CD4-positive, alpha-beta T cell treated with Interleukin-4 for 1 hour (primary cell): ENCODE data around the gene RAVER1.
"Not testable (repeated sequence)": the region's sequence is repeated elsewhere in the genome, so short reads cannot be mapped to it uniquely, and the experiment has no call there.

Source experiments
- DNase-seq, 2 donors: peaks; one replicate each; pipeline ENCODE4 v3.0.0-alpha.2; 2020 to 2022

Gene RAVER1

GRCh38 chr19:10339977-10340376 lies 6.6 kb upstream of the RAVER1 start:
- DNase-seq, result peak in 1 of 2 donors; percentile 16

DNA sequence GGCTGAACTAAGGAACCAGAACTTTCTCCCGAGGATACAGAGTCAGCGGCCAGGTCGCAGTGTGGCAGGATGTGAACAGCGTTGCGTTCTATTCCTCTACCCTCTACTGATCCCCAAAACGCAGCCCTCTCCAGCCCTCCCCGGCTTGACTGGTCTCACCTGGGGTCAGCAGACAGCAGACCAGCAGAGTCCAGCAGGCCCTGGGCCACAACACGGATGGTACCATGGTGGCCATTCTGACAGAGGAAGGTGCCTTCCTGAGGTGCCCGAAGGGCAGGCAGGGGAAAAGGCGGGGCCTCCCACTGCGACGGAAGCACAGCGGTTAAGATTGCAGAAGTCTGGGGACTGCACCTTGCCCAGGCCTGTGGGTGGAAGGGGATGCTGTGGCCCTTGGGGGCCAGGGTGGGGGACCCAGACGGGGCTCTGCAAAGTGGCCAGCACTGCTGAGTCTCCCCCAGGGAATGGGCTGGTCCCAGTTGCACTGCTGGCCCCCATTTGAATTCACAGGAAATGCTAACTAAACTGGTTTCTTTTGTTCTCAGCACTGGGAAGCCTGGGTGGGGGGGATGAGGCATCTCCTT lies 6.1 kb upstream of the RAVER1 start, which contains the start of gene ICAM3:
Gene ICAM3, minus strand, starts transcription at position 245 of the 581 bp plus-strand sequence. Its CDS starts 10 bp downstream, at position 235.
- peak; percentile 66 to 68 for DNase-seq

GRCh38 chr19:10338940-10339339 lies 5.6 kb upstream of the RAVER1 start:
- no peak for DNase-seq

DNA sequence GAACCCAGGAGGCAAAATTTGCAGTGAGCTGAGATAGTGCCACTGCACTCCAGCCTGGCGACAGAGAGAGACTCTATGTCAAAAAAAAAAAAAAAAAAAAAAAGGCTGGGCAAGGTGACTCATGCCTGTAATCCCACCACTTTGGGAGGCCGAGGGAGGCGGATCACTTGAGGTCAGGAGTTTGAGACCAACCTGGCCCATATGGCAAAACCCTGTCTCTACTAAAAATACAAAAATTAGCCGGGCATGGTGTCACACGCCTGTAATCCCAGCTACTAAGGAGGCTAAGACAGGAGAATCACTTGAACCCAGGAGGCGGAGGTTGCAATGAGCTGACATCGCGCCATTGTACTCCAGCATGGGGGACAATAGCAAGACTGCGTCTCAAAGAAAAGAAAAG lies 3.4 kb upstream of the RAVER1 start:
- DNase-seq, result not testable (repeated sequence)

GRCh38 chr19:10335352-10335985 lies 2.1 kb upstream of the RAVER1 start:
- no peak for DNase-seq

- DNase-seq, result peak; percentile 28 to 45
Measured at GRCh38 chr19:10334588-10335351, 1.4 kb upstream of the RAVER1 start.

DNA sequence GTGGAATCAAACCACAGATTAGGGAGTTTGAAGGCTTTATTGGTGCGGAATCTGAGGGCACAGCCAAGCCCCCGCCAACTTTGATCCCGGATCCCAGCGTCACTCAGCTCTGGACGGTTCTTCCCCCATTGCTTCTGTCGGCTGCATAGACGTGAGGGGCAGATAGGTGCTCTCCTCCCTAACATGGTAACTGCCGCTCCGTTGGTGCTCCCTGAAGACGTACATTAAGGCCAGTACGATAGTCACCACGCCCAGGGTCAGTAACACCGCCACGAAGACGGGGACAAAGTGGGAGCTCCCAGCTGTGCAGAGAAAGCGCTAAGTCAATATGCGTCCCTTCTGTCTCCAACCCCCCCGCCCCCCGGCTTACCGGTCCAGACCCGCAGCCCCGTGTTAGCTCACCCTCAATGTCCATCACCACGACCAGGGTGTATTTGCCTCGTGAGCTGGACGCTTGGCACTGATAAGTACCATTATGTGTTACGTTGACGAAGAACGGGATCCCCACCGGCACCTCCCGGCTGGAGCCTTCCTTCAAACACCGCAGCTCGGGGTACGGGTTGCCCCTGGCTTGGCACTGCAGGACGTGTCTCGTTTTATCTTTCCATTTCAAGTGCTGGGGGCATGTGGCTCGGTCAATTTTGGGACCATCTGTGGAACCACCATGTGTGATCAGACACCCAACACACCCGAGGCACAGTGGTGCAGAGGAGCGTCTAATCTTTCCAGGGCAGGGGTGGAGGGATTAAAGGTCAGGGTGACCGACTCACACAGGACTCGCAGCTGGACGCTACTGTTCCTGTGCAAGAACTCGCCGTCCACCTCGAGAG lies 644 bp upstream of the RAVER1 start:
- no peak for DNase-seq

- DNase-seq, result no peak
Measured at GRCh38 chr19:10332158-10332964, 968 bp downstream of the RAVER1 start.

GRCh38 chr19:10329555-10329954 lies 3.8 kb downstream of the RAVER1 start:
- no peak for DNase-seq

GRCh38 chr19:10328558-10329429 lies 4.5 kb downstream of the RAVER1 start:
- no peak for DNase-seq

DNA sequence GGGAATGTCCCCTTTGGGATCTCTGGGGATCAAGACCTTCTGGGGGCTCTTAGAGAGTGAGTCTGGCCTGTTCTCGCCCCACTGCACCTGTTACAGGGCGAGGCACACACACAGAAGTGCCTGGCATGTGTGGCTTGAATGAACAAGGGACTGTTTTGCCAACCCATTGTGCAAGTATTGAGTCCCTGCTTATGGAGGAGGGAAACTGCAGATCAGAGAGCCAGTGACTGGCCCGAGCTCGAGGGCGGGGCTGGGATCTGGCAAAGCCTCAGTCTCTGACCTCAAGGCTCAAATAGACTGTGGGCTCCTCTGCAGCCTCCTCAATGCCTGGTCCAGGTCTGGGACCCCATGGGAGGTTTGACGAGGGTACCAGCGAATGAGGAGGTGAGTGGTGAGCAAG lies 5.5 kb downstream of the RAVER1 start:
- DNase-seq, result no peak

- DNase-seq, result no peak
Measured at GRCh38 chr19:10325732-10326131, 7.6 kb downstream of the RAVER1 start.

- DNase-seq, result no peak
Measured at GRCh38 chr19:10321874-10322835, 11.2 kb downstream of the RAVER1 start.

DNA sequence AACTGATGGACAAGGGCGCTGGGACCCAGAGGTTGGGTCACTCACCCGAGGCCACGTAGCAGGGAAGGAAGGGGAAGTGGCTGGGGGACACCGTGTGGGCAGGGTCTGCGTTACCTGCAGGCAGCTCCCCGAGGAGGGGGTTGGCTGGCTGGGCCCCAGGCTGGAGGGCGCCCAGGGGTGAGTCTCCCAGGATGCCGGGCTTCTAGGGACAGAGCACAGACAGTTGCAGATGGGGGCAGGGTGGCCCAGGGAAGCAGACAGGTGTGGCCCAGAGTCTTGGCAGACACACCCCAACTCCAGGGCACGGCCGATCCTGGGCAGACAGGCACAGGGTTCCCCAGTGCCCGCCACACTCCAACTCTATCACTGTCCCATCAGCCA lies 11.9 kb downstream of the RAVER1 start:
- no peak for DNase-seq

- DNase-seq, result no peak
Measured at GRCh38 chr19:10320602-10321416, 12.5 kb downstream of the RAVER1 start.

DNA sequence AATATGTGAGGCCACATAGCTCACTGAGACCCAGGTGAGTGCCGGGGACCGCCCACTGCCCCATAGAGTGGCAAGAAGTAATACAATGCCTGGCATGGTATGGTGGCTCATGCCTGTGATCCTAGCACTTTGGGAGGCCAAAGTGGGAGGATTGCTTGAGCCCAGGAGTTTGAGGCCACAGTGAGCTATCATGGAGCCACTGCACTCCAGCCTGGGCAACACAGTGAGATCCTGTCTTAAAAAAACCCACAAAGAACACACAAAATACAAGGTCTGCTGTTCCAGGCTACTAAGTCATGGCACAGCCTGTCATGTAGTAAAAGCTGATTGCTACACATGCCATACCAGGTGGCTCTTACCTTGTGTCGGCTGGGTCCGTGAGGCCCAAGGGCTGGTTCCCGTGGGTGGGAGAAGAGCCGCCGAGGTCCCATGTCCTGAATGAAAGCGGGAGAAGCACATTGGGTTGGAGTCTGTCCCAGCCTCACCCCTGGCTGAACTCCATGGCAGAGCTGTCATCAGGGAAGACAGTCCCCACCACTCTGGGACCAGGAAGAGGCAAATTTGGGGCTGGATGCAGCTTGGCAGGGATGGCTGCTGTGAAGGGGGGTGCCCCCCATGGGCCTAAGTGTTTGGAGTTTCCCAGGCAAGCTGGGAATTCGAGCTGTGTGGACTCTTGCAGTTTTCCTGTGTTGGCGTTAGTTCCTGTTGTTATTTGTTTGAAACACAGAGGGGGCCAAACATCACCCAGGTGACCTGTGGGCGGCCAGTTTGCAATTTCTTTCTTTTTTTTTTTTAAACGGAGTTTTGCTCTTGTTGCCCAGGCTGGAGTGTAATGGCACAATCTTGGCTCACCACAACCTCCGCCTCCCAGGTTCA lies 14.3 kb downstream of the RAVER1 start:
- DNase-seq, result no peak

GRCh38 chr19:10317857-10318462 lies 15.4 kb downstream of the RAVER1 start:
- no peak for DNase-seq
